Testis (tissue), 3 donors: ENCODE data around the gene SVOPL. TPM values are rescaled to one million over a fixed set of nuclear protein-coding genes. Genes with fewer than 3 reads are reported as not detected.
"Not testable (repeated sequence)": the region's sequence is repeated elsewhere in the genome, so short reads cannot be mapped to it uniquely, and the experiment has no call there.

Experiments used
- DNase-seq: peaks from one replicate; pipeline ENCODE4 v3.0.0-alpha.2; 2019
- H3K27ac ChIP-seq, 2 donors: fragments of 200-600 bp; sonication (generic); one replicate each; pipeline ENCODE4 v1.5.1; 2019
- H3K27me3 ChIP-seq: fragments of 200-600 bp; sonication (generic); one replicate; pipeline ENCODE4 v1.5.1; 2019
- H3K36me3 ChIP-seq: fragments of 200-600 bp; sonication (generic); one replicate; pipeline ENCODE4 v1.5.1; 2017; ENCODE audit warnings: low read depth; ENCODE audit errors: missing control alignments
- H3K4me1 ChIP-seq: fragments of 200-600 bp; sonication (generic); one replicate; pipeline ENCODE4 v1.5.1; 2019
- H3K4me3 ChIP-seq, 2 donors: fragments of 200-600 bp; sonication (generic); one replicate each; pipeline ENCODE4 v1.5.1; 2017 to 2019
- H3K9me3 ChIP-seq: fragments of 200-600 bp; sonication (generic); one replicate; pipeline ENCODE4 v1.5.1; 2017
- CTCF ChIP-seq, 3 experiments: fragments of 450-650 bp in 2 of 3; fragments of 200-600 bp in 1 of 3; sonication (generic) in 1 of 3; IDR thresholded peaks; one replicate each; pipeline ENCODE4 v1.5.1; 2016 to 2019; ENCODE audit warnings: antibody characterized with exemption in 3 of 3, mild to moderate bottlenecking in 2 of 3, moderate library complexity in 1 of 3
- POLR2A ChIP-seq: fragments of 450-650 bp; IDR thresholded peaks from one replicate; pipeline ENCODE4 v1.6.1; 2017; ENCODE audit warnings: antibody characterized with exemption, mild to moderate bottlenecking, moderate library complexity
- WGBS, 2 donors: methylation state at CpG; one replicate each; pipeline ENCODE4 v1.1.5; 2018; 5-methylcytosine and 5-hydroxymethylcytosine counted together
- intact Hi-C: fragments of 100-400 bp; cut with DNase I; formaldehyde crosslinking; loops from one replicate; pipeline ENCODE4 v1.15.1; 2023; ENCODE audit warnings: low total_unique reads
- polyA plus RNA-seq: library from polyadenylated mRNA; stranded (reverse); fragments of 350-450 nt; fragmentation: Illumina TruSeq; extraction: RNeasy Lipid Tissue Mini Kit (QIAGEN cat#74804); gene quantifications from one replicate; pipeline ENCODE4 v1.2.3, GENCODE V29; 2014; ENCODE audit warnings: low read depth, low replicate concordance; ENCODE audit not compliant: insufficient read depth
- total RNA-seq, 2 donors: library from RNA; depleted of rRNA; stranded (reverse); fragments of >200 nt; gene quantifications; one replicate each; pipeline ENCODE4 v1.2.3, GENCODE V29; 2016

Gene SVOPL
- total and polyA plus RNA-seq, 3 donors from 2014 or later, result 1.1 to 4.0 (median 1.7) TPM

- H3K27ac ChIP-seq, result no peak overlapping the region
- no peak for DNase-seq
- no peak overlapping the region for H3K4me3 ChIP-seq
- H3K4me1 ChIP-seq, result no peaks in the 10 kb centered on the region
- intact Hi-C loops, result no loop called here
- 87 to 98% methylated on average over 7 of the region's 7 CpGs for WGBS, 2 donors
- no peaks in the 10 kb centered on the region for H3K27me3 ChIP-seq
- no peak for TF ChIP-seq POLR2A
- no peak for TF ChIP-seq CTCF (IDR thresholded peaks at IDR 0.05)
- H3K9me3 ChIP-seq, result no peaks in the 10 kb centered on the region
- no peaks in the 10 kb centered on the region for H3K36me3 ChIP-seq
These were observed 2.9 kb downstream of the SVOPL start for GRCh38 chr7:138698281-138698680.

- intact Hi-C loops, result no loop called here
- no peak overlapping the region for H3K4me3 ChIP-seq
- WGBS, 2 donors, result 65 to 72% methylated on average over 2 of the region's 2 CpGs
- H3K27ac ChIP-seq, result no peak overlapping the region
- H3K36me3 ChIP-seq, result no peaks in the 10 kb centered on the region
- no peaks in the 10 kb centered on the region for H3K9me3 ChIP-seq
- H3K4me1 ChIP-seq, result no peaks in the 10 kb centered on the region
- DNase-seq, result no peak
- H3K27me3 ChIP-seq, result no peaks in the 10 kb centered on the region
- no peak for TF ChIP-seq POLR2A
- TF ChIP-seq CTCF (IDR thresholded peaks at IDR 0.05), result no peak
These were observed 3.5 kb downstream of the SVOPL start for GRCh38 chr7:138697535-138698182.

- DNase-seq, H3K9me3 ChIP-seq, intact Hi-C loops, H3K27ac ChIP-seq, H3K4me3 ChIP-seq, H3K4me1 ChIP-seq, H3K27me3 ChIP-seq, H3K36me3 ChIP-seq: not testable (repeated sequence)
- WGBS, 2 donors, result 90 to 96% methylated on average over 9 of the region's 9 CpGs
These were observed 5.4 kb downstream of the SVOPL start for GRCh38 chr7:138695776-138696175.

GRCh38 chr7:138695106-138695505 lies 6.1 kb downstream of the SVOPL start:
- Histone ChIP-seq H3K4me1 (no peaks in the 10 kb centered on the region), H3K4me3 (no peak overlapping the region), H3K36me3 (no peaks in the 10 kb centered on the region), H3K9me3 (no peaks in the 10 kb centered on the region), H3K27ac (no peak overlapping the region), H3K27me3 (no peaks in the 10 kb centered on the region)
- TF ChIP-seq POLR2A (no peak), CTCF (IDR thresholded peaks at IDR 0.05) (no peak)
- 93 to 96% methylated on average over 4 of the region's 4 CpGs for WGBS, 2 donors
- intact Hi-C loops, result no loop called here
- no peak for DNase-seq

GRCh38 chr7:138691178-138691577 lies 10.0 kb downstream of the SVOPL start:
- intact Hi-C loops, result no loop called here
- WGBS, 2 donors, result 81 to 86% methylated on average over 5 of the region's 5 CpGs

More at GRCh38 chr7:138691178-138691577, 10.0 kb downstream of the SVOPL start:
- H3K4me1 ChIP-seq, result no peaks in the 10 kb centered on the region
- H3K27ac ChIP-seq, result no peak overlapping the region
- H3K4me3 ChIP-seq, result no peak overlapping the region
- DNase-seq, result no peak
- no peaks in the 10 kb centered on the region for H3K9me3 ChIP-seq
- H3K36me3 ChIP-seq, result no peaks in the 10 kb centered on the region
- no peaks in the 10 kb centered on the region for H3K27me3 ChIP-seq
- TF ChIP-seq CTCF (IDR thresholded peaks at IDR 0.05), result no peak
- TF ChIP-seq POLR2A, result no peak
